Activated CD4-positive, CD25-positive, alpha-beta regulatory T cell treated with anti-CD3 and anti-CD28 coated beads, Interleukin-2, amount 50 U/mL, for 72 hours (primary cell): ENCODE measurements around the gene PFAS.

Experiments
- DNase-seq: peaks from one replicate; pipeline ENCODE4 v3.0.0; 2021

Gene PFAS

DNA sequence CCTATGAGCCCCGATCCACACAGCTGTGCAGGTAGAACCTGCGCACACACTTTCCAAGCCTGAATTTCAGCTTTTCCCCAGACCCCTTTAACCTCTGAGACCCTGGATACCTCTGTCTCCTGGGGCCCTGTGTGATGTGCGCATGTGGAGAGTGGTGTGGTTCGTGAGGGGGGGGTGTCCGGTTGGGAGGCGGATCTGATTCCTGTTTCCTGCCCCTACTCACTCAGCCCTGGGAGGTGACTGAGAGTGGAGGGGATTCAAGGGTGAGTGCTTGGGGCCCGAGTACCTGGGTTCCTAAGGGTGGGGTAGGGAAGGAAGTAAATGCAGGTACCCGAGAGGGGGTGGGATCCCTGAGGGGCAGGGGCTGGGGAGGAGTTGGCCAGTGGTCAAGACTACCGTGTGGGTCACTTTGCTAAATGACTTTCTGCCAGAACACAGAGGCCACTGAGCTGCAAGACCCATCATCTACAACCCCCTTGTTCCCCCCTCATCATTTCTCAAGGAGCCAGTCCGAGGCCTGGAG is 61.6 kb downstream of the PFAS start:
- no peak for DNase-seq

DNA sequence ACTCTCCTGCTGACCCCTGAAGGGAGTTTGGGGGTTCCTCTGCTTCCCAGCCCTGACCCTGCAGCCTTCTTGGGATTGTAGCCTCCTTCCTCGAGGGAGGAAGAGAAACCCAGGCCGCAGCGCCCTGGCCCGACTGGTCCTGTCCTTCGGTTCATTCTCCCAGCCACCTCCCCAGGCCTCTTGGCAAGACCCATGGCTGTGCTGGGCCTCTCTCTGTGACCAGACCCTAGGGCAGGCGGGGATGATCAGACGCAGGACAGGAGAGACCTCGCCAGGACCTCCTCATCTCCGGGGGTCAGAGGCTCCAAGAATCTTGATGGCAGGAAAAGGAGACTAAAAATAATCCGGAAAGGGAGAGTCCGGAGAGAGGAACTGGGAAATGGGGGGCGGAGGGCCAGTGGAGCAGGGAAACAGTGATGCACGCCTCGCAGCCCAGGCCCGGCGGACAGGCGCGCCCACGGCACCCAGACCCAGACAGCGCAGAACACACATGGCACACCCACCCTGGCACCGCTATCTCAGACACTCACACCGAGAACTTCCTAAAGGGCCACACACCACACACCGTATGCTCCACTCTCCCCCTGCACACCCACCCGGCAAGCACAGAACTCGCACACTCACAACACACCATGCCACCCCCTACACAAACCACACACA is 62.2 kb downstream of the PFAS start:
- DNase-seq: no peak

DNA sequence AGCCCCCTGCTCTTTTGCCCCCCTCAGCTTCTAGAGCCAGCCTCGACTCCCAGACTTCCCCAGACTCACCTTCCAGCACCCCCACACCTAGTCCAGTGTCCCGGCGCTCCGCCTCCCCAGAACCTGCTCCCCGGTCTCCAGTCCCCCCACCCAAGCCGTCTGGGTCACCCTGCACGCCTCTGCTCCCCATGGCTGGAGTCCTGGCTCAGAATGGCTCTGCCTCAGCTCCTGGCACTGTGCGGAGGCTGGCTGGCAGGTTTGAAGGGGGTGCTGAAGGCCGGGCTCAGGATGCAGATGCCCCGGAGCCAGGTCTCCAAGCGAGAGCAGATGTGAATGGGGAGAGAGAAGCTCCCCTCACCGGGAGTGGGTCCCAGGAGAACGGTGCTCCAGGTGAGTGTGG is 63.2 kb downstream of the PFAS start:
- DNase-seq: no peak

DNA sequence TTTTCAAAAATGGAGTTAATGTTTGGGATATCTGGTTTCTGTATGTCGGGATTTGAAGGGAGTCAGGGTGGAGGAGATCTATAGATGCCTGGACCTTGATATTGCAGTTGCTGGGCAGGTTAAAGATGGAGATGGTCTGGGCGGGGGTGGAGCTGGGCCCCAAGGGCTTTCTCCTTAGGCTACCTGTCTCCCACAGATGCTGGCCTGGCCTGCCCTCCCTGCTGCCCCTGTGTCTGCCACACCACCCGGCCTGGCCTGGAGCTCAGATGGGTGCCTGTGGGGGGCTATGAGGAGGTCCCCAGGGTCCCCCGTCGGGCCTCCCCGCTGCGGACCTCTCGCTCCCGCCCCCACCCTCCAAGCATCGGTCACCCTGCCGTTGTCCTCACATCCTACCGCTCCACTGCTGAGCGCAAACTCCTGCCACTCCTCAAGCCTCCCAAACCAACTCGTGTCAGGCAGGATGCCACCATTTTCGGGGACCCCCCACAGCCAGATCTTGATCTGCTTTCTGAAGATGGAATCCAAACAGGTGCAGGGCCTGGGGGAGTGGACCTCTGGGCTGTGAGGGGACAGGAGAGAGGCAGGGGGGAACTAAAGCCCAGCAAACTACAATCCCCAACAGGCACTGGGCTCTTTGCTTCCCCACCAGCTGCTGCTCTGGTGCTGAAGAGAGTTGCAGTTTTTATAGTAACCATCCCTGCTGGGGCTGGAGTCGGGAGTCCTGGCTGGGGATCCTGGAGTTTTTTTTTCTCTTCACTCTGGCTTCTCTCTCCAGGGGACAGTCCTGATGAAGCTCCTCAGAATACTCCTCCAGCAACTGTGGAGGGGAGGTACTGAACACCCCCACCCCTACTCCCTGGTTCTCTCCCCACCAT is 63.9 kb downstream of the PFAS start:
- no peak for DNase-seq

DNA sequence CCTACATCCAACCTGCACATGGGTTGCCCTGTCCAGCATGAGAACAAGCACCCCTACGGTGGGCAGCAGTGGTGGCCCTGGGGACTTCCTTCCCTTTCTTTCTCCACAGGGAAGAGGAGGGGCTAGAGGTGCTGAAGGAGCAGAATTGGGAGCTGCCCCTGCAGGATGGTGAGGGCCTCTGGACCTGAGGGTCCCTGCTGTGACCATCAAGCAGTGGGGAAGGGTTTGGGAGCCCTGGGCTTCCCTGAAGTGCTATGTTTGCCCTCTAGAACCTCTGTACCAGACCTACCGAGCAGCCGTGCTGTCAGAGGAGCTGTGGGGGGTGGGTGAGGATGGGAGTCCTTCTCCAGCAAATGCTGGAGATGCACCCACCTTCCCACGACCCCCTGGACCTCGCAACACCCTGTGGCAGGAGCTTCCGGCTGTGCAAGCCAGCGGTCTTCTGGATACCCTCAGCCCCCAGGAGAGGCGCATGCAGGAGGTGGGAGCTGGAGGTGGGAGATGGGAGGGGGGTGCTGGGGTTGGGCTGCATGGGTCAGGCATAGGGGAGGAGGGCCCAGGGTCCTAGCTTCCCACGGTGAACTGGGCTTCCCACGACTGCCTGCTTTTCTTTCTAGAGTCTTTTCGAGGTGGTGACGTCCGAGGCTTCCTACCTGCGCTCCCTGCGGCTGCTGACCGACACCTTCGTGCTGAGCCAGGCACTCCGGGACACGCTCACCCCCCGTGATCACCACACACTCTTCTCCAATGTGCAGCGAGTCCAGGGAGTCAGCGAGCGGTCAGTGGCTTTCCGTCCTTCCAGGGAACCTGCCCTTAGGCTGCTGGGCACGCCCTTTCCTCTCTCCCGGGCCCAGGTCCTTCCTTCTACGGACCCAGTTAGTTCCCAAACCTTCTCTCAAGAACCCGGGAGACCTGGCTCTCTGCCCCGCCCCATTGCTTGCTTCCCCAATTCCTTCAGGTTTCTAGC is 66.0 kb downstream of the PFAS start:
- DNase-seq: no peak

DNA sequence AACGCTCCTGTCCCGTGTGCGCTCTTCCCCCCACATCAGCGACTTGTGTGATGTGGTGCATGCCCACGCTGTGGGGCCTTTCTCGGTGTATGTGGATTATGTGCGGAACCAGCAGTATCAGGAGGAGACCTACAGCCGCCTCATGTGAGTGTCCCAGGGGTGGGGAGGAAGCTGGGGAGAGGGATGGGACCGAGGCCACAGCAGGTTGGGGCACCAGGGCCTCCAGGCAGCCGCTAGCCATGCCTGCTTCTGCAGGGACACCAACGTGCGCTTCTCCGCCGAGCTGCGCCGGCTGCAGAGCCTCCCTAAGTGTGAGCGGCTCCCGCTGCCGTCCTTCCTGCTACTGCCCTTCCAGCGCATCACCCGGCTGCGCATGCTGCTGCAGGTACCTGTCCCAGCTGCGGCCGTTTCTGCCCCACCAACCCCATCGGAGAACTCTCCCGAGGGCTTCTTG is 66.7 kb downstream of the PFAS start:
- no peak for DNase-seq

DNA sequence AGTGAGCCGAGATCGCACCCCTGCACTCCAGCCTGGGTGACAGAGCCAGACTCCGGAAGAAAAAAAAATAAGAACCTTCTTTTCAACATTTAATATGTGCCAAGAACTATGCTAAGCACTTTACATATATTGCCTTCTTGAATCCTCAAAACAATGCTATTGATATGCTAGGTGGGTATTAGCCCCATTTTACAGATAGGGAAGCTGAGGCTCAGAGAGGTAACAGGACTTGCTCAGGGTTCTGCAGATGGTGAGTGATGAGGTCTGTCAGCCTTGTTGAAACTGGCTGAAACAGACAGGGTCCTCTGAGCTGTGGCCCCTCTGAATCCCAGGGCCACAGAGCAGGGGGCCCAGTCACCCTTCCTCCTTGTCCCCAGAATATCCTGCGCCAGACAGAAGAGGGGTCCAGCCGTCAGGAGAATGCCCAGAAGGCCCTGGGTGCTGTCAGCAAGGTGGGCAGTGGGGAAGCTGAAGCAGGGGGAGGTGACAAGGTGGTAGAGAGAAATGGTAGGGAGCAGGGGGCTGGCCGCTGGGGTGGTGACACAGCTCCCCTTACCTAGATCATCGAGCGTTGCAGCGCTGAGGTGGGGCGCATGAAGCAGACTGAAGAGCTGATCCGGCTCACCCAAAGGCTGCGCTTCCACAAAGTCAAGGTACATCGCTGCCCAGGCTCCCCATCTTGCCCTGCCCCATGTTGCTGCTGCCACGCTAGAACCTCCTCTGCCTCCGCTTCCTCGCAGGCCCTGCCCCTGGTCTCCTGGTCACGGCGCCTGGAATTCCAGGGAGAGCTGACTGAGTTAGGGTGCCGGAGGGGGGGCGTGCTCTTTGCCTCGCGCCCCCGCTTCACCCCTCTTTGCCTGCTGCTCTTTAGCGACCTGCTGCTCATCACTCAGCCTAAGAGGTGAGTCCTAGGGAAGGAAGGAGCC is 69.2 kb downstream of the PFAS start:
- no peak for DNase-seq
